Measurements from ENCODE around the gene SLC6A17.

The SLC6A17 gene

DNA sequence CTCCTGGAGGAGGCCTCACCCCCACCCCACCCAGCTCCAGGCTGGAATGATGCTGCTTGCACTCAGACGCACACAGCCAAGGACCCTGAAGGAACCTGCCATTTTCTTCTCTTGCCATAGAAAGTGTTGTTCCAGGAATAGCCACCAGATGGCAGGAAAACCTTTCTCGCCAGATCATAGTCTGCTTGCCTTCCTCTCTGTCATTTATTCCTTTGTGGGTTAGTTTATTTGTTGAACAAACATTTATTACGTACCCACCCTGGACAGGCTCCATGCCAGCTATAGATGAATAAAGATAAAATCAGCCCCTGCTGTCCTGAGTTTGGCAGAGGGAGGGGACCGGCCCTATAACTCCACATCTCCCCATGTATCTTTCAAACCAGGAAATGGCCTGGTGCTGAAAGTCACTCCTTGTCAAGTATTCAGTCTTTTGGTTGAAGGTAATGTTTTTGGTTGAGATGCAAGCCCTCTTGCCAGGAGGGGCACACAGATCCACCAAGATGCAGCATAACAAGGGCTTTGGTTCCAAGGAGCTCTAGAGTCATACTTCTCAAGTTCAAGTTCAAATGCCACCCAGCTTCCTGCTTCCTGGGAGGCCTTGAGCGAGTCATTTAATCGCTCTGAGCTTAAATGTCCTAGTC lies 52.8 kb downstream of the SLC6A17 start:
- peak; percentile 47 for DNase-seq (ENCODE audit: low read depth, low spot score)

DNA sequence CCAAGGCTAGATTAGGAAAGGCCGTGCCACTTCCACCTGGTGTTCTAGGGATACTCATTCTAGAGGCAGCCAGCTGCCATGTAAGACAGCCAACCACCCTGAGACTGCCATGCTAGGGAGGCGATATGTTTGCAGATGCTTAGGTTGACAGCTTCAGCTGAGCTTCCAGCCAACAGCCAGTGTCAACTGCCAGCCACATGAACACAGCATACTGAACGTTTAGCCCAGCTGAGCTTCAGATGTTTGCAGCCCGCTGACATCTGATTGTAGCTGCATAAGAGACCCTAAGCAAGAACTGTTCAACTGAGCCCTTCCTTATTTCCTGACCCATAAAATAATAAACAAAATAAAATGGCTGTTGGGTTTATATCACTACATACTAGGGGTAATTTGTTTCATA lies 54.9 kb downstream of the SLC6A17 start:
- DNase-seq (ENCODE audit: low read depth, low spot score) = no peak

DNA sequence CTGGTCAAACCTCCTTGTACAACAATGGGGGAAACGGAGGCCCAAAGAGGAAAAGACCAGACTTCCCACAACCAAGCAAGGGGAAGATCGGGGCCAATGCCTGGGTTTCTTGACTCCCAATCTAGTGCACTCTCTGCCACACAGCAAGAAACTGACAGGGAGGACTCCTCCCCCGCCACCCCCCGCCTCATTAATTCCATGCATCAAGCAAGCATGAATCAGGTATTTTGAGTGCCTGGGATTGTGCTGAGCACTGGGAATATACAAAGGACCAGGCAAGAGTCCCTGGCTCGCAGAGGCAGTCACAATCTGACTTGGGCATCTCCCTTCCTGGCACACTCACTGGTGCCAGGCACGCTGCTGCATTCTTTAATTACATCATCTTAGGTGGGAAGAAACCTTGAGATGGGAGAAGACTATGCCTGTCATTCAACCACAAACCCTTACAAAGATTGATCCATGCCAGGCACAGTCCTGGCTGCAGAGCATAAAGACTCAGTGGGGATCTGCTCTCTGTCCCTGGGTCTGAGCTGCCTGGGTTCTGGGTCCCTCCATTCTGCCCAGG lies 55.4 kb downstream of the SLC6A17 start:
- no peak for DNase-seq (ENCODE audit: low read depth, low spot score)

DNA sequence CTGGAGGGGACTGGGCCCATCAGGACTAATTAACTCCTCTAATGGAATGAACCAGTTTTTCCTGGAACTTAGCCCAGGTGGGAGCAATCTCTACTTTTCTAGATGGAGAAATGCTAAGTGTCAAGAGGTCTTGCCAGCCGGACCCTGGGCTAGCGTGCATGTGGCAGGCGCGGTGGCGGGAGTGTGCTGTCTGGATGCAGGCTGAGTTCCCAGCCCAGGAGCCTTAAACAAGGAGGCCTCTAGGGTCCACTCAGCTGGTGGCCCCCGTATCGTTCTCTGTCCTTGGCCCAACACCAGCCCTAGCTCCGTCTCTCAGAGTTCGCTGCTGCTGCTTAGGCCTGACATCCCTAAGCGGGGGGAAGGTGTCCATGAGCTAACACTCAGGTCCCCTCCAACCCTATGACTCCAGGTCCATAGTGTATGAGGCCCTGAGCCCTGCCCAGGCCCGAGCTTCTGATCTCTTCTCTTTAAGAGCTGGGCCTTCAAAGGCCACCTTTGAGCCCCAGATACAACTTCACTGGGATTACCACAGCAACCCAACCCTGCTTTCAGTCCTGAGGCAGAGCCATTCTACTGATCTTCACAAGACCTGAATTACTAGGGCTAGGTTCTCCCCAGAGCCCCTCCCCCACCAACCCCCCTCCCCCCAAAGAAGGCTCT lies 56.1 kb downstream of the SLC6A17 start:
- DNase-seq (ENCODE audit: low read depth, low spot score) = no peak

DNA sequence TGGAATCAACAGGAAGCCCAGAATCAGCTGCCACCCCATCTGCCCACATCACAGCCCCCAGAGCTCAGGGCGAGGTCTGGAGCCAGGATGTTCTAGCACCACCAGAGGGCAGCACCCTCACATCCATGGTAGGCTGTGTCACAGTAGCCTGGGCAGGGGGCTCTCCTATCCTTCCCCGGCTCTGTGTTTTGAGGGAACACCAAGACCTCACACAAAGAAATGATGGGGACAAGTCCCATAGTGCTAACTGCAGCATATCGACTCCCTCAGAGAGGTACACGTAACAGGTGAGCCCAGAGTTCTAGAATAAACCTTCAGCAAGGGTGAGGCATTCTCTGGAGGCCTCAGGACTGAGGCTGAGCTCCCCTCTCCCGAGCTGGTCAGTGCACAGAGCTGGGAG lies 57.5 kb downstream of the SLC6A17 start:
- no peak for DNase-seq (ENCODE audit: low read depth, low spot score)

DNA sequence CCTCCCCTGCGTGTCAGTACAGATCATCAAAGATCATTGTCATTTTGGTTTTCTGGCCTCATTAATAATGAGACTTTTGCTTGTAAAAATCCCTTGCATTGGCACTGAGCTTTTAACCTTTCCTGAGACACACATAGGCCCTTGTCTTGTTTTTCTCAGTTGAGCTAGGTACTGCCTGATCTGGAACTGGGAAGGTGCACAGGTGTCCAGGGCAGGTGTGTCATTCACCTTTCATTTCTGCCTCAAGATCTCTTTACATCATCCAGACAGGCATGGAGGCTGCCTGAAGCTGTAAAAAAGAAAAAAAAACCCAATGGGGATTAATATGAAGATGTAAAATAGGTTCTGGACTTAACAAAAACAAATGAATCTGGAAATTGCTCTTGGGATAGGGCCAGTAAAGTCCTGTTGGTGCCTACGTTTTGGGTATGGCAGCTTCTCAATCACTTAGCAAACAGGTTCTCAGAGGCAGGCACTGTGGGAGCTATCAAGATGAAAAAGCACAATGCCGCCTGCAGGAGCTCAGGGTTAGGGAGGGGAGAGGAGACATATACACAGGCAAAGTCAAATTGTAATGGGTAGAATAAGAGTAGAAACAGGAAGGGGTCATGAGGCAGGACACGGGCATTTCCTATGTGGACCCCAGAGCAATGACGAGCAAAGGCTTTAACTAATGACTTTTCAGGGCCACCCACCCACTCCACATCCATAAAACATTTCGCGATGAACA lies 58.8 kb downstream of the SLC6A17 start:
- no peak for DNase-seq (ENCODE audit: low read depth, low spot score)

DNA sequence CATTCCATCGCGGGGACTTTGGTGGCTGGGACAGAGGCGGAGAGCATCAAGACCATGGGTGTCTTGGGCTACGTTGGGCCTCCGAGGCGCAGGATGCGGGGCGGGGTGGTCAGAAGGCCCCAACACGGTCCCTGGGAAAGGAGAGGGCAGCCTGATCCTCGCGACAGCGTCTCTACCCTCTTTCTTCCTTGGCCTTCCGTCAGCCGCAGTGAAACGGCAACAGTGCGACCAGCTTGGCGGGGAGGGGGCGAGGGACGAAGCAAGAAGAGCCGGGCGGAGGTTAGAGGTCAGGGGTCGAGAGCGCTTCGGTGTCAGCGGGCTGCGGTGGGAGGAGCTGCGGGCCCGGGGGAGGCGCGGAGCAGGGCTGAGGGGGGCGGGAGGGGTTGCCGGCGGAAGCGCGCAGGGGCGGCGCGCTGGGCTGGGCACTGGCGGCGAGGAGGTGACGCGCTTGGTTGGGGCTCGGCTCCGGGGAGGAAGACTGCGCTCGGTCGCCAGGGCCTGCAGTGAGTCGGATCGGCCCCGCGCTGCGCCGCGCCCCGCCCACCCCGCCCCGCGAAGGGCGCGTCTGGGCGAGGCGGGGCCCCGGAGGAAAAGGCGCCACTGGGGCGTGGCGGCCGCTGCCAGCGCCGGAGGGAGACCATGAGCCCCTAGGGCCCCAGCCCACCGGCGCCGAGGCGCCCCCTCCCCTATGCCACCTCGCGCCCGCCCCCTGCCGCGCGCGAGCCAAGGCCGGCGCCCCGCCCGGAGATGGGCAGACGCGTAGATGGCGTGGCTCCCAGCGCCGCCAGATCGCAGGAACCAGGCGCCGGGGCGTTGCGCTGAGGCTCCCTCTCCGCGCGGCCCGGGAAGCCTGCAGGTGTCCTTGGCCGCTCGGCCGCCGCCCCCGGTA lies 59.7 kb downstream of the SLC6A17 start, which contains the start of gene KCNC4:
Gene KCNC4 (plus strand): TSS at position 600 of the 889 bp plus-strand sequence. CDS start 1,186 bp downstream, outside the sequence.
- no peak for DNase-seq (ENCODE audit: low read depth, low spot score)

DNA sequence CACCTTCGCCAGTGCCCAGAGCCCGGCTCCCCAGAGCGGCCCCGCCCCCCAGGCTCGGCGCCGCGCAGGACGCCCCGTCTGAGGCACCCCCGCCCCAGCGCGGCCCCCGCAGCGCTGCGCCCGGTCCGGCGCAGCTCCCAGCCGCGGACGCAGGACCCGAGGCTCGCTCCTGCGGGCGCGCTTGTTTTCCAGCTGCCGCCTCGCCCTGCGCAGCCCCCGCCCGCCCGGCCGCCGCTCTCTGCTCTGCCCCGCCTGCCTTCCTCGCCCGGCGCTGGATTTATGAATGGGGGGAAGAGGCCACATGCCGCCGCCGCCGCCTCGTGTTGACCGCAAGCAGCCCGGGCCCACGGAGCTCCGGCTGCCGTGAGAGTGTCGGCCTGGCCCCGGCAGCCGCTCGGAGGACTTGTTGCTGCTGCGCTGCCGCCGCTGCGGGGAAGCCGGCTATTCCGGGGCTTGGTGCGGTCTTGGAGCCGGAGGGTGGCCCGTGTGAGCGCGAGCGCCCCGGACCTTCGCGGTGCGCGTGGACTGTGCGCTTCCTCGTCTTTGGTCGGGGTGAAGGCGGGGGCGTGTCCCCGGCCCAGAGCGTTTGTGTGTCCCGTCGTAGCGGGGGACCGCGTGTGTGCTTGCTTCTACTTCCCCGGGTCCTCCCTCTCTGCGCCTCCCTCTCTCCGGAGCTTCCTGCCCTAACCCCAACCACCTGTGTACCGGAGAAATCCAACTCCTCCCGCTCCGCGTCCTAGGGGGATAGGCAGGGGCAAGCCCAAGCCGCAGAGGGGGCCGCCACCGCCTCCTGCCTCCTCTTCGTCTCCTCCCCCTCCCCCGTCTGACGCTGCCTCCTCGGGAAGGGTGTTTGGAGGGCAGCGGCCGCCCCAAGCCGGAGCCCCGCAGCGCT lies 60.6 kb downstream of the SLC6A17 start:
- DNase-seq (ENCODE audit: low read depth, low spot score) = no peak

DNA sequence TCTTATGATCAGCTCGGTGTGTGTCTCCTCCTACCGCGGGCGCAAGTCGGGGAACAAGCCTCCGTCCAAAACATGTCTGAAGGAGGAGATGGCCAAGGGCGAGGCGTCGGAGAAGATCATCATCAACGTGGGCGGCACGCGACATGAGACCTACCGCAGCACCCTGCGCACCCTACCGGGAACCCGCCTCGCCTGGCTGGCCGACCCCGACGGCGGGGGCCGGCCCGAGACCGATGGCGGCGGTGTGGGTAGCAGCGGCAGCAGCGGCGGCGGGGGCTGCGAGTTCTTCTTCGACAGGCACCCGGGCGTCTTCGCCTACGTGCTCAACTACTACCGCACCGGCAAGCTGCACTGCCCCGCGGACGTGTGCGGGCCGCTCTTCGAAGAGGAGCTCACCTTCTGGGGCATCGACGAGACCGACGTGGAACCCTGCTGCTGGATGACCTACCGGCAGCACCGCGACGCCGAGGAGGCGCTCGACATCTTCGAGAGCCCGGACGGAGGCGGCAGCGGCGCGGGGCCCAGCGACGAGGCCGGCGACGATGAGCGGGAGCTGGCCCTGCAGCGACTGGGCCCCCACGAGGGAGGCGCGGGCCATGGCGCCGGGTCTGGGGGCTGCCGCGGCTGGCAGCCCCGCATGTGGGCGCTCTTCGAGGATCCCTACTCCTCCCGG lies 61.3 kb downstream of the SLC6A17 start:
- no peak for DNase-seq (ENCODE audit: low read depth, low spot score)

DNA sequence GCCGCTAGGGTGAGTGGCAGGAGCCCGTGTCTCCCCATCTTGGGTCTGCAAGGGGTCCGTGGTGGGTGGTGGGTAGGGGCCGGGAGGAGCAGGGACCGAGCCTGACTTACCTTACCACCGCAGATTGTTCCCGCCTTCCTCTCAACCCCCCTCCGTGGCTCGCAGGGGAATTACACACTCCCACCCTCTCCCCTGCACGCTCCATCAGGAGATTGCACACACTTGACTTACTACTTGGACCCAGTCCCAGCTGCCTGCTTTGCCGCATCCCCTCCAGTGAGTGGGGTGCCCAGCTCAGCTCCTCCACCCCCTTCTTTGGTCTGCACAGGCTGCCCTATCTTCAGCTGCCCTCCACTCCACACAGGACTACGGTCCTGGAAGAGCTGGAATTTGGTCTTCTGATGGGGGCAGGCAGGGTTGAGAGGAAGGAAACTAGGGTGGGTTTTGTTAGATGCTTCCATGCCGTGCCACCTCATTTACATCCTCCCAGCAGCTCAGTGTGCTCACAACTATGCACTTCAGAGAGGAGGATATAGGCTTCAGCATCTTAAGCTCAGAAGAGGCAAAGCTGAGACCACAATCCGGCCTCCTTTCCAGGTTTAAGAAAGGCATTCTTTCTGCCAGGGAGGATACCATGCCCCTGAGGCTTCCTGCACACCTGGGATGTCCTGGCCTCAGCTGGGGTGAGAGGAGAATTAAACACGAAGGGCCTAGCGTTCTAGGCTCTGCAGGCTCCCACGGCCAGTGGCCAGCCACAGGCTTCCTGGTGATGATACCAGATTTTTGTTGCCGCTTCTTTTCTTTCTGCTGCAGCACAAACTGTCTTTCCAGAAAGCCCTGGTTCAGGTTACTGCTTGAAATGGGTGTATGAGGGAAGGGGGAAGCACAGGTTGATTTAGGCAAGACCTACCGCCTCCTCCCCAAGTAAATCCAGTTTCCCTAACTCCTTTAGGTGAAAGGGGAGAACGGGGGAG lies 62.2 kb downstream of the SLC6A17 start:
- DNase-seq (ENCODE audit: low read depth, low spot score) = no peak

DNA sequence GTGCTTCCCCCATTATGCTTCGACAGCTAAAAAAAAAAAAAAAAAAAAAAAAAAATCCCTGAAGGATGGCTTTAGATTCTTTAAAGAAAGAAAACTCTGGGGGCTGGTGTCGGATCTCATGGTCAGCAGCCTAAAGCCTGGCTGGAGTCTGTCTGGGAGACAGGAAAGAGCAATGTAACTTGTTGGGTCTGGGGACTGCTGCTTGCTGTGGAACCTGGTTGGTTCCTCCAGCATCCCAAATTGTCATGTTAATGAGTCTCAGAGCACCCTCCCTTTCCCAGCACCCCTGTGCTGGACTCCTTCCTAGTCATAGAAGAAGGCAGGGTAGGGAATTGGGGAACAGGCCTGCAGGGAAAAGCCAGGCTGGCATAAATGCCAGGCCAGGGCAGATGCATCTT lies 62.8 kb downstream of the SLC6A17 start:
- DNase-seq (ENCODE audit: low read depth, low spot score) = no peak

DNA sequence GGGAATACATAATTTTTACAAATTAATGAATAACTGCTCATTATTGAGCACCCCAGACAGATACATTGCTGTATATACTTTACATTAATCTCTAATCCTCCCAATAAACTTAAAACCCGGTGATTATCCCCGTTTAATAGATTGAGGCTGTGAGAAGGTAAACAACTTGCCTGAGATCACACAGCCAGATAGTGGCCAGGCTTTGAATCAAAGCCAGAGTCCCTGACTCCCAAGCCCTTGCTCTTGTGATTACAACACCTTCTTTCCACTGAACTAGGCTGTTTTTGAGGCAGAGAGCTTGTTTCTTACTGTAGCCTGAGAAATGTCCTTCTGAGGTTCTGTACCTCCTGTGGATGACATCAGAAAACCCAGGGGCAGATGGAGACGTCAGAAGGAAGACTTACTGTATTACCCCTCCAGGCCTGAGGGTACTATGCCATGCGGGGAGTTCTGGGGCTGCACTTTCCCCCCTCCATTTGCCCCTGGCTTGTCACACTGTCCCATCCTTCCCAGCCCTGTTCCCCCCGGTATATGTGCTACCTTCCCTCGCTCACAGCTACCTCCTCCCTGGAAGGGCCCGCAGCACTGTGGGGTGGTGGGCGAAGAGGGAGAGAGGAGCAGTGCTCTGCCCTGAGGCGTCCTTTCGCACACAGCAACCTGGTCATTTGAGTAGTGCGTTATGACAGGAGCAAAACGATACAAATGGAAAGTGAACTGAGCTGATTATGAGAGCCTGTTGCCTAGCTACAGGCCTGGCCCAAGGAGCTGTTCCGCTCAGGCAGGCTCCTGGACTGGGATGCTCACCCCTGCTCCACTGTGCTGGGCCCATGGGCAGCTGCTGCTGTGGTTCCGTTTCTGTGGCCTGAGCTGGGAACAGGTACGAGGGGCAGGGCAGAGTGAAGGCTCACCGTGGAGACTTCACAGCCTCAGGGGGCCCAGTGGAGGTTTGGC lies 64.4 kb downstream of the SLC6A17 start:
- DNase-seq (ENCODE audit: low read depth, low spot score) = no peak

DNA sequence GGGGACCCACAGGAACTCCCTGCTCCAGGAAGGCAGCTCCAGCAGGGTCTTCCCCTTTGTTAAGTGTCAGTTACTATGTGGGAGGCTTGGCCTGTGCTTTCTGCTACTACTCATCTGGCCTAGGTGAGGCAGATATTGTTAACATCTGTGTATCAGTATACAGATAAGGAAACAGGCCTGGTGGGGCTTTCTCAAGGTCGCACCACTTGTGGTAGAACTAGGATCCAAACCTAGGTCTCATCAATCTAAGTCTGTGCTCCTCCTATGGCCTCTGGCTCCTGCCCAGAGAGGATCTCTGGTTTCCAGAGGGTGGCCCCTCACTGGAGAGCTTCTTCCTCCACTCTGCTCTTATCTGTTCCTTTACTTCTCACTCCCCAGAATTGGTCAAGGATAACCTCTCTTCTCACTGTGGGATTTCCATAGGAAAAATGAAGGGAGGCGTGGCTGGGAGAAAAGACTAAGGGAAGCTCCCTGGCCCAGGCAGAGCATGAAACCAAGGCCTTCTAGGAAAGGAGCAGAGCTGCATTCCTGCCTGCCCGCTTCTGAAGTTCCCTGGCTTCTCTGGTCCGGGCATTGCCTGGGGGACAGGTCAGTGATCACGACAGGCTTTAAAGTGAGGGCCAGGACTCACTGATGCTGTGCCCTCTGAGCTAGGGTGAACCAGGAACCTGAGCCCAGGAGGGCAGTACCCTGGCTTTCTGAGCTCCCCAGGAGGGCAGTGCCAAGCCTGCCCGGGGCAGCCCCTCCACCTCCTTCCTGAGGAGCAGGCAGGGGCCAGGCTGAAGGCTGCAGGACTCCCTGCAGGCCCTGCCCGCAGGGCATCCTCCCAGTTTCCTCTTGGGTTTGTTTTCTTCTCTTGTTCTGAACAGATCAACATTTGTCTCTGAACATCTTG lies 65.6 kb downstream of the SLC6A17 start:
- DNase-seq (ENCODE audit: low read depth, low spot score) = no peak

DNA sequence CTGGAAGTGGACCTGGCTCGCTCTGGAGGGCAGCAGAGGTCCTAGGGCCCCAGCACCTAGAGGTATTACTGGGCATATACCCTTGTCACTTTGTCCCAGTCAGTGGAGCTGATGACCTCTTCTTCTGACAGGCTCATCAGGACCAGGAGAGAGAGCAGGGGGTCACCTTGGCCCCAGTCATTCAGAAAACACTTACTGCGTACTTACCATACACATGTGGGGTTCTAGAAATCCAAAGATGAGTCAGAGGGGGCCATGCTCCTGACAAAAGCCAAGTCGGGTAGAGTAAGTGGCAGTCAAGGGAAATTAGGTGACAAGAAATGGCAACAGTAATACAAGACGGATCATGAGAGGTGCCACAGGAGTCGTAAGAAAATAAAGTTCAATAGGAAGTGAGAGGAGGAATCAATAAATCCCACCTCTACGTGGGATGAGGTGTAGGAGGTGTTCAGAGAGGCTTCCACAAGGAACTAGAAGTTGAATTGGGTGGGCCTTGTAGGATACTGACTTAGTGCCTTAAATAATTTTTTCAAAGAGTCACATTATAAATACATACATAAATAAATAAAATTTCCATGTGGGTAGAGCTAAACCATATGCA lies 66.7 kb downstream of the SLC6A17 start:
- DNase-seq (ENCODE audit: low read depth, low spot score) = no peak

DNA sequence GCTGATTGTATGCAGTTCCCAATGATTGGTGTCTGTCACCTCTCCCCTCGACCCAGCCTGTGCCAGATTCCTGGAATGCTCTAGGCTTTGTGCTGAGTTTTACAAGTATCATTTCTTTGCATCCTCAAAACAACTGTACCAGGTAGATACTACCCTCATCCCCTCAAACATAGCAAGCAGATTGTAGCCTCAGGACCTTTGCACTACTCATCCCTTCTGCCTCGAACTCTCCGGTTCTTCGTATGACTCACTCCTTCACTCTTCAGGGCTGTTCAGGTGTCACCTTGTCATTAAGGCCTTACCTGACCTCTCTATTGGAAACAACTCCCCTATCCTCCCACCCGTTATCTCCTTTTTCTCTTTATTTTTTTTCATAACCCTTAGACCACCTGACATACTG lies 67.8 kb downstream of the SLC6A17 start:
- DNase-seq (ENCODE audit: low read depth, low spot score) = no peak

DNA sequence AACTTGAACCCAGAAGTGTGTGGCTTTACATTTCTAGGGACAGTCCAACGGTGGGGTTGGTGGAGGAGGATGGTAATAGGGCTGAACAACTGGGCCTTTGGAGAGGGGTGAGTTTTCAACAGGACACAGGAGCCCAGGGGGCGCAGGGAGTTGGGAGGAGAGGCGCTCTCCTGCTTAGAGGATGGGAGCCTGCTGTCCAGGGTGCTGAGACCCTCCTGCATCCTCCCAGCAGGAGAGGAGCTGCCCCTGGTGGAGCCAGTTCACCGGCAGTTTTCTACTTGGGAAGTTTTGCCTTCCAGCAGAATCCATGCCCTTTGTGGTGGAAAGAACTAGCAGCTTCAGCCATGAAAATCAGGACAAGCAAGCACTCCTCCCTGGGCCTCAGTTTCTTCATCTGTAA lies 68.4 kb downstream of the SLC6A17 start:
- DNase-seq (ENCODE audit: low read depth, low spot score) = no peak
